Measurements from ENCODE around the gene NCAPG2.

GRCh38 chr7:158623241-158623640 lies 81.4 kb downstream of the NCAPG2 start:
- TF ChIP-seq CTCF (IDR thresholded peaks at IDR 0.05) (no peak), POLR2A (IDR thresholded peaks at IDR 0.05) (no peak)
